ENCODE measurements around the gene TNS3.

TNS3 gene

DNA sequence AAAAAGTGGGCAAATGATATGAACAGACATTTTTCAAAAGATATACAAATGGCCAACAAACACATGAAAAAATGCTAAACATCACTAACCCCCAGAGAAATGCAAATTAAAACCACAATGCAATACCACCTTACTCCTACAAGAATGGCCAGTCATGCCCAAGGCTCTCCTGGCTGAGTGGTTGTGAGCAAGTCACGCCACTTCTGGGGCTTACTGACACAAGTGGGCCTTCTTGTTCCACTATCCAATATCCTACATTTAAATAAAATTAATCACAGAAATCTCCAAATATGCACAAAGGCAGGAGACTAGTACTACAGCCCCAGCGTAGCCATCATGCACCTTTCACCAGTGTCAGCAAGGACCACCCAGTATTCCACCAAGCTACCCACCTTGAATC, 181.9 kb downstream of the TNS3 start:
- DNase-seq: no peak

DNA sequence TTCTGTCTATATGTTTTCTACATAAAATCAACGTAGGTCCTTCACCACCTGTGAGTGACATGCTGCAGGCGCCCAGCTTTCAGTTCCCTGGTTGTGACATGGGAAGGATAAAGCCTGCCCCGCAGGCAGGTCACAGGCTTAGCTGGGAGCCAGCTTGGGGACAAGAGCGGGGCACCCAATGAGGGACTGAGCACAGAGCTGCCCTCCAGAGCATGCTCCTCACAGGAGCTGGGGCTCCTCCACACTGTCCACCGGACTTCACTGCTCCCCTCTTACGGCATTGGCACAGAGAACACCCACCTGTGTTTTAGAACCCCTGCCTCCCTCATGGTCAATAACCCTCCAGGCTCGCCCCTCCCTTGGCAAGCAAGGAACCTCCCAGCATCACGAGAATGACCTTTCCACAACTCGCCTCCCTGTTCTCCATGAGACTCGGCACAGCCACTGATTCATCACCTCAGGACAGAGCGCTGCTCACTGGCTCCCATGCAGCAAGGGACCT, 187.1 kb downstream of the TNS3 start:
- DNase-seq: no peak

DNA sequence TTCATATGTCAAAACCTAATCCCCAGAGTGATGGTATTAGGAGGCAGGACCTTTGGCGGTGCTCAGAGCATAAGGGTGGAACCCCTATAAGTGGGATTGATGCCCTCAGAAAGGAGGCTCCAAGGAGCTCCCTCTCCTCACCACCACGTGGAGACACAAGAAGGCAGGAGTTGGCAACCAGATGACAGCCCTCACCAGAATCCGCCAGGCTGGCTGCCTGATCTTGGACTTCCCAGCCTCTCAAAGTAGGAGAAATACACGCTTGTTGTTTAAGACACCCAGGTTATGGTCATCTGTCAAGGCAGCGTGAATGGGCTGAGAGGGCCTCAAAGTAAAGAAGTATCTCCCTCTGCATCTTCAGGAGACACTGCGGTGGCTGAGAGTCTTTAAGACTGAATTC, 187.7 kb downstream of the TNS3 start:
- DNase-seq: no peak

DNA sequence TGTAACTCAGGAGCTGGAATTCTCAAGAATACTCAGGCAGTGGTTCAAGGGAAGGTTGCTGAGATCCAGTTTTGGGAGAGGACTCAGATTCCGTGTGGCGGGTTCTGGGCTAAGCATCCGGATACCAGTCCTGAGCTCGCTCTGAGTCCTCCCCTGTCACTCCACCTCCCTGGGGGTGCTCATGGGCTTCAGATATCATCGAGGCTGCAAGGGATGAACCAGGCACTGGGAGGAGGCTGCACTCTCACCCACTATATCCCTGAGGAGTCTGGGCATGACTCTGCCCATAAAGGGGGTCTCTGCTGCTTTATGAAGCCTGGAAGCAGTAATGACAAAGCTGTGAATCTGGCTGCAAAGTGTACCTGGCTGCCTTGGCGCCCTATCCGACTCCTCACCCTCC, 188.5 kb downstream of the TNS3 start:
- DNase-seq: no peak

DNA sequence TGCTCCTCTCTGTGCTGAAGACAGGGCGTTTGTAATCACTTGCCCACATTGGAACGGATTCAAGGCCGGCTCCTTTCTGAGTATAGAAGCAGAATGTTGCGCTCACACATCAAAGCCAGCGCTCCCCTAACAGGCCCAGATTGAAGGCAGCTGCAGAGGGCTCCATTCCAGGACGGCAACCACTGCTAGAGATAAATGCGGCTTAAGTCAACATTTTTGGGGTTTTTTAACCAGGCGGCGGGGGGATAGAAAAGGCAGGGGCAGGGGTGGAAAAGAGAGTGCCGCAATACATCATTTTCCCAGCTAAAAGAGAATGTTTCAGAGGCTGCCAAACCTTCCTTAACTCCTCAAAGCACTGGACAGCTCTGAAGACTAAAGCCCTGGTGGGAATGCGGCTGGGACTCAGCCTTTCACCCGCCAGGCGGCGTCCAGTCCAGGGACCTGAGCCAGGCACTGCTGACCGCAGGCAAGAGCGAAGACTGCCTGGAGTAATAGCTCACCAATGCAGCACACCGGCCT, 189.6 kb downstream of the TNS3 start:
- no peak for DNase-seq

DNA sequence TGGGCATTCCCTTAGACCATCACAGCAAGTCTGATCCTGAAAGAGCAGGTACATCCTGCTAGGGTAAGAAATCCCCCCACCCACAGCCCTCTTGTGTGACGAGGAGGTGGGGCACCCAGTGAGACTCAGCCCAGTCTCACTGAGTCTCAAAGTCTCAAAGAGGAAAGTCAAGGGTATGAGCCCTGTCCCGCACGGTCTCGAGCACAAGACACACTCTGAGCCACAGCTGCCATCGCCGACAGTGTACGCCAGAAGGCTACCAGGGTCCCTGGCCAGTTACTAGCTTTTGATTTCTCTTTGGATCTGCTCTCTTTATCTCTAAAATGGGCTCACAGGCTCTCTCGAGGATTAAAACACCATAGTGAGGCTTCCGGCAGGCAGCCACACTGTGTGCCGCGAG, 190.2 kb downstream of the TNS3 start:
- DNase-seq: no peak

DNA sequence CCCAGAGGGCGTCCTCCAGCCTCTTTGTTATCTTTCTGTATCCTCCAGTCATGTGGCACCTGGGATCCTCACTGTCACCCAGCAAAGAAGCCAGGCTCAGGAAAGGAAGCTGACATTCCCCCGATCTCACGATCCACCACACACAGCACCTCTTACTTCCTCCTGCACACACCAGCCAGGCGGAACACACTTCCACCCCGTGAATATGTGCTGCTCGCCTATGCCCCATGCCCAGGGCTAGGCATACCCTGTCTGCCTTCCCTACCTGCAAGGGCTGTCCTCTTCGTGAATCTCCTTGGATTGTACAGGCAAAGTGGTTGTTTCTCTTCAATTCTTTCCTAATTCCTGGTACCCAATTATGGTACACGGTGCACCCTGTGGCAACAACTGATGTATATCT, 191.0 kb downstream of the TNS3 start:
- DNase-seq: no peak

DNA sequence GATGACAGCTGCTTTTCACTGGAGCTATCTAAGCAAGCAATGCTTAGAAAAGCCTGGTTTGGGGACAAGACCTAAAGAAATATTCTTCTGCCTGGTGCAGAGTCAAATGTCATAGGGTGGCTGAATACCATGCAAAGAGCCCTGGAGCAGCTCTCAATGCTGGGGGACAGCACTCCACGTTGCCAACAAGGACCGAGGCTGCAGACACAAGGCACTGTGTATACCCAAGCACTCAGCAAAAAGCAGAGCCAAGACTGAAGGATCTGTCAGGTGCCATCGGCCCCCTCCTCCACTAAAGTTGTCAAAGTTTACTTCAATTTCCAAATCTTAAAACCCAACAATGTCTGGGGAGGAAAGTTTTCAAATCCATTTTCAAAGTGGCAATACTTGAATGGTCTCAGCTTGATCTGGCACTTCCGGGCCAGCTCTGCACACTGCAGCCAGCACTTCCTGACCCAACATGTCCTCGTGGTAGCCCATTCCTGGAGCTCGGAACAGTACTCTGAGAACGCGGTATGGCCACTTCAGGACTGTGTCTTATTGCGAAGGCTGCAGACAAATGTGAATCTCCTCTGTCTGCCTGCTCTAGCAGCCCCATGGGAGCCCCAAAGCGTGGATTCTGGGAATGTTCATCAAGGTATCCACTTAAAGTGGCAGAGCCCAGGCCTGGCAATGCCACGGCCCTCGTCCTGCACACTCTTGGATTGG, 191.8 kb downstream of the TNS3 start:
- DNase-seq: no peak

DNA sequence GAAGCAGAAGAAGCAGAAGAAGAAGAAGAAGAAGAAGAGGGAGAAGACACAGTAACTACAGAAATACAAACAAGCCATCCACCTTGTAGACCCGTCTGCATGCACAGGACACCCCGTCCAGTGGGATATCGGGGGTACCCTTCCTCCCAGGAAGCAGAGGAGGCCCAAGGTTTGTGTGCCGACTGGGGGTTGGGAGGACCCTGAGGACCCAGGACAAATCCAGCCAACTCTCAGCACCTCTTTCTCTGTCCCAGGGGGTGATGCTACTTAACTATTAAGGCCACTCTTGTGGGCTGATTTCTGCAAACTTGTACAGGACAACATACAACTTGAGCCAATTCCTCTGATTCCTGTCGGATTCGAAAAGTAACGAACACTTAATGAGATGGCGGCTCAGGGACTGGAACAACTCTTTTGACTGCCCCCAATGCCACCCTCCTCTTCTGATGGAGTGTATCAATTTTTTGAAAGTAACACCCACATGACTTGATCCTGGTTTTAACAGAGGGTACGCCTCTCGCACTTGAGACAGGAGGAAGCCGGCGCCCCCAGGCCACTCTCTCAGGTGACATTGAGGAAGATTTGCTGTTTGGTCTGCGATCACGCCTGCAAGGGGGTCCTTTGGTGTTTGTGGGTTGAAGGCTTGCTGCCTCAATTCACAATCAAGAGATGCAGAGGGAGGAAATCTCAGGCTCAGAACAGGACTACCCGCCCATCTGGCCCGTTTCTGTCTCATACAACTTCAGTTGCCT, 192.6 kb downstream of the TNS3 start:
- DNase-seq: no peak

DNA sequence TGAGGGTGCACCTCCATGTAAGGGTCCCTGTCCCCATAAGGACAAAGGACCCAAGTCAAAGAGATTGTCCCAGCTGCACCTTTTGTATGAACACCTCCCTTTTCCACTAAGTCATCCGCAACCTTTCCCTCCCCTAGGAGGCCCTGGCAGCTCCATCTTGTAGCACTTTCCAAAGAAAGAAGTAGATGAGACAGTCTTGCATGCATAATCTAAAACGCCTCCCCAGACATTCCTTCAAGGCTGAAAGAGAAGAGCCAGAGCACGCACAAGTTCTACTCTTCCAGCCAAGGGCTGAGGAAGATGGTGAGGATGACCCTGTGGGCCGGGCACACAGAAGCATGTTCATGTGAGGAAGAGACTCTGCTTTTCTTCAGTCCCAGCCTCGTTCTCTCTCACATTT, 194.4 kb downstream of the TNS3 start:
- DNase-seq: no peak

DNA sequence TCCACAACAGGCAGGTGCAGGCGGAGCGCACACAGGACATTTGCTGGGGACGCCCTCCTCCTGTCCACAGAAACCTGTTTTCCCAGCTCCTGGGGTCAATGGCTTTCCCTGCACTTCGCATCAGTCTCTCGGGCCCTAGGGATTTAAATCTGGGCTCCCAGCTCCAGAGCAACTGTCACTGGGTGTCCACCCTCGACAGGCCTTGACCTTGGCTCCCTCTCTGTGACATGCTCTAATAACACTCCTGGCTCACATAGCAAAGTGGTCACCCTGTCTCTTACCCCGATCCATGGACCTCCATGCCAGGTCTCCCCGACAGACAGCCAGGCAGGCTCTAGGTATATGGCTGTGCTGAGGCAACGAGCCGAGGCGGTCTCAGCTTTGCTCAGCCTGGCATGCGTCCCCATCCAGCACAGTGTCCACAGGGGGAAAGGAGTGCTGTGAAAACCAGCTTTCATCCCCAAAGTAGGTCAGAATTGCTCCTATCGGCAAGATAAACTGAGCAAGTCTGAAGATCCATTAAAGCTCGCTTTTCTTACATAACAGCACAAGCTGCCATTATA, 195.6 kb downstream of the TNS3 start:
- DNase-seq: no peak

DNA sequence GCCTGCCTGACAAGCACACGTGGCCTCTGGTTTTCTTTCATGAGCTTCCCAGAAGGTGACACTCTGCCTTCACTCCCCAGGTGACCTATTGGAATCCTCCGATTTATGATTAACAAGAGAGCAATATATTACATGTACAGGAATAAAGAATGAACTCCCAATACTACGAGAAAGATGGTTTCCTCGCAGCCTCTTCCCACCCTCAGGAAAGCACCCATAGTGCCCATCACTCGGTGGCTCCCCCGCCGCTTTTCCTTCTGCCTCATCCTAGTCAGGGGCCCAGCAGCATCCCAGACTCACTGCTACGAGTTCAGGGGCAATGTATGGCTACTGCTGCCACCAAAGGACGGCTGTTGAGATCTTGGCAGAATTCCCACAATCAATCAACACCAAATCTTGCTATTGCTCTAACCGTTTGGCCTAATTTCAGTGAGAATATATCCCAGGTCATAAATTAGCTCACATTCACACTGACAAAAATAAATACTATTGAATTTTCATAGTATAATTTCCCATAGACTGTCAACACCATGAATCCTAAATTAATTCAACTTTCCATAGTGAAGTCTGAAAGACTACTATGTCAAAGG, 196.3 kb downstream of the TNS3 start:
- no peak for DNase-seq

DNA sequence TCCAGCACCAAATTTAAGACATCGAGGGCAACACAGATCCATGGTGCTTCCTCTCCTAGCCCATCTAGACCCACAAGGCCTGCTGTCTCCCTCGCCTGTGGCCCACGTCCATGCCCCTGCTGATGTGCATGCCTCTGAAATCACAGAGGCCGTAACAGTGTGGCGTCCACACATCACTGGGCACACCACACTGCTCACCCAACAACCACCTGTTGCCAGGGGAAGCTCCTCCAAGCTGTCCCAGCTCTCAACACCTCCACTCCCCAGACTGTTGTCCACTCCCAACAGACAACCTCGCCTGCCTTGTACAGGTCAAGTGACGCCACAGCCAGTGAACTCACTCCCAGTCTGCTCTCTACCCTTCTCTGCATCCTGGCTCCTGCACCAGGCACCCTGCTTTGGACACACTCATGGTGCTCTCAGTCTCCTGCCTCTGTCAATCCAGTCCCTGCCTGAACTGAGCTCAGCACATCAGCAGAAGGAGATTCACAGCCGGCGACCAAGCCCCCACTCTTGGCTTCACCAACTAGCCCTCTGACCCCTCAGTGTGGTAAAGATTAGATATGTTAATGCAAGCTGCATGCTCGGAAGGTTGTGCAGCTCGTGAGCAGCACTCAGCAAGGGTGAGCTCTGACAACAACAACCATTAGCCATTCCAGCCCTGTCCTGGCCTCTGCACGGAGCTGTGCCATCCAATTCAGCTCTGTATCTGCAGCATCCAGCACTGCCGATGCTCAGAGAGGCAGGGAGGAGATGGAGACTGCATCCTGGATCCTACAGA, 197.0 kb downstream of the TNS3 start:
- no peak for DNase-seq

DNA sequence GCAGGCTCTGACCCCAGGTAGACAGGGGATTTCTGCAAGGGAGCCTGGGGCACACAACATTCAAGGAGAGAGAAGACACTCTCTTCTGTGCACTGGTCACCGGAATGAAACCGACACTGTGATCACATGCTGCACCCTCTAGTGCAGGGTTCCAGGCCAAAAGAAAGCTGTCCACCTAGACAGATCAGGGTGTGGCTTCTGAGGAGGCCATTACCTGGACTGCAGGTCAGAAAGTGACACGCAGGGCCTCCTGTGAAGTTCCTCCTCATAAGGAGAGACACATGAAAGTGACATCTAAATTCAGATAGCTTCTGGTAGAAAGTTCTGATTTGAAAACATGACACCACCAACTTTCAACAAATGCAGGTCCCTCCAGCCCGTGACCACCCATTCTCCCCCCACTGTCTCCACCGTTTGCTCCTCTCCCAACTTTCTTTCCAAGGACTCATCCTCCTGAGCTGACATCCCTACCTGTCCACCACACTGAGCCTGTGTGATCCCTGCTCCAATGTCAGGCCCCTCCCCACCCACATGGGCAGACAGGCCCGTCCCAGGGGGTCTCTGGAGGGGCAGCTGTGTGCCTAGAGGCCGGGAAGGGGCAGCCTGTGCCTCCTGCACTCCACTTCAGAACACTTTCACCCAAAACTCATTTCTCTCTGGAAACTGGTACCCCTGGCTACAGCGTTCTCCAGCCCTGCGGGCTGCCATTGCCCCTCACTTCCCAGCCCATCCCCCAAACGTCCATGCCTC, 198.0 kb downstream of the TNS3 start:
- DNase-seq: no peak

DNA sequence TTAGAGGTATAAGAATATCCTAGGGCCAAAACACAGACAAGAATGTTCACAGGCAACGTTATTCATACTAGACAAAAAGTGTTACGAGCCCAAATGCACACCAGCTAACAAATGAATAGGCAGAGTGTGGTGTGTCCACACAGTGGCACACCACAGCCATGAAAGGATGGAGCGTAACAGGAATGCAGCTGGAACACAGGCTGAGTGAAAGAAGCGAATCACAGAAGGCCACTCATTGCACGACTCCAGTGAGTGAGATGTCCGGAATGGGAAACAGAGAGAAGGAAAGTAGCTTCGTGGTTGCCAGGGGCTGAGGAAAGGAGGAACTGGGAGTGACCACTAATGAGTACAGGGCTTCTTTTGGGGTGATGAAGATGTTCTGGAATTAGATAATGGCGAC, 198.8 kb downstream of the TNS3 start:
- no peak for DNase-seq

DNA sequence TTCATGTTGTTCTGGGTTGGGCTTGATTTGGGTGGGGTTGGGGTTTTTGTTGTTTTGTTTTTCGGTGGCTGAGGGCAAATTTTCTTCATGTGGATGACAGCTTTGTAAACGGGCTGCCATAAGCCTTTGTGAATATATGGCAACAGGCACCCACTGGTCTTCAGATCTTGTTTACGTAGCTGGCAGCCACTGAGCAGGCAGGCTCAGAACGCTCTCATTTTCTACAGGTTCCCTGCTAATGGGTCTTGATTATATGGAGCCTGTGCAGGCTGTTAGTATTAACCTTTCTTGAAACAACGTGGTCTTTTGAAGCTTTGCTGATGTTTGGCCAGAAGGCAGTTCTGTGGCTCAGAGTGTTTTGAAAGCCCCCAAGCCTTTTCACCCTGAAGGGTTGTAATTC, 199.7 kb downstream of the TNS3 start:
- DNase-seq: peak; percentile 47

DNA sequence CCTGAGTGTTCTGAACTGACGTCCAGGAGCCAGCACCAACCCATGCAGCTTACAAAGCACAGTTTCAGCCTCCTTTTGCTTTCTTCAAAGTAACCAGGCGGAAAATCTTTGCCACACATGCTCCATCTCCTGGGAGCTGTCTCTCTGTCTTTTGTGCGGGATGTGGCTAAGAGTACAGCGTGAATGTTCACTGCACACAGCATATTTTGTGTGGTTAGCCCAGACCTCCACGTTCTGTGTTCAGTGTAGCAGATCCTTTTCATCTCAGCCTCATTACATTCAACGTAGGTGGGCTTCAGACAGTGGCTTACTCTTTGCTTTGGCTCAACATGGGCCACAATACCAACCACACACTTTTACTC, 200.8 kb downstream of the TNS3 start:
- no peak for DNase-seq

DNA sequence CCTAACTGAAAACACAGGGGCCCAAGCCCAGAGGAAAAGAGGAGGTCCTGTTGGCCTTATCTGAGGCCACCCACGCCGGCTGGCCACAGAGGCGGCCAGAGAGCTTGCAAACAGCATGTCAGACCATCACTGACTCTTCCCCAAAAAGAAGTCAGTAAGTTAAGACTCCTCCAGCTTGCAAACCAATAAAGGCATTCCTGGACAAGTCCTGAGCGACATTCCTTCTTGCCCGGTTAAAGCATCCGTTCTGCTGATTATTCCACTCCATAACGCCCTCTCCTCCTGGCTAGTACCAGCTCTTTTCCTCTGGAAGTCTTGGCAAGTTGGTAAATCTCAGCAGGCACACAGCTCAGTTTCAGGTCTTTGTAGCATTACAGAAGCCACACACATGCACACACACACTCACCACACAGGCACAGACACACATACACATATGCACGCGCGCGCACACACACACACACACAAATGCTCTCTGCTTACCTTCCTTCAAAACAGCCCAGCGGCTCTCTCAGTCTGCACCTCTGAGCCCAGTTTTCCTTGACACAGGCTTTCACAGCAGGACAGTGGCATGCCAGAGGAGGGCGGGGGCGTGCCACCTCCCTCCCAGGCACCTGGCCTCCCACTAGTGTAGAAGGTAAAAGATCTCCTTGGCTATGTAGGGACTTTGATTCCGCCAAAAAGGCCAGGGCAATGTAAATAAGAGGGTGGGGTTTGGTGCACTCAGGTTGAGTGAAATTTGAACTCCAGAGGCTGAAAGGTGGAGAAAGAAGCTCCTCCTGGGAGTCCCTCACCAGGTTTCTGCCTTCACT, 201.4 kb downstream of the TNS3 start:
- no peak for DNase-seq

DNA sequence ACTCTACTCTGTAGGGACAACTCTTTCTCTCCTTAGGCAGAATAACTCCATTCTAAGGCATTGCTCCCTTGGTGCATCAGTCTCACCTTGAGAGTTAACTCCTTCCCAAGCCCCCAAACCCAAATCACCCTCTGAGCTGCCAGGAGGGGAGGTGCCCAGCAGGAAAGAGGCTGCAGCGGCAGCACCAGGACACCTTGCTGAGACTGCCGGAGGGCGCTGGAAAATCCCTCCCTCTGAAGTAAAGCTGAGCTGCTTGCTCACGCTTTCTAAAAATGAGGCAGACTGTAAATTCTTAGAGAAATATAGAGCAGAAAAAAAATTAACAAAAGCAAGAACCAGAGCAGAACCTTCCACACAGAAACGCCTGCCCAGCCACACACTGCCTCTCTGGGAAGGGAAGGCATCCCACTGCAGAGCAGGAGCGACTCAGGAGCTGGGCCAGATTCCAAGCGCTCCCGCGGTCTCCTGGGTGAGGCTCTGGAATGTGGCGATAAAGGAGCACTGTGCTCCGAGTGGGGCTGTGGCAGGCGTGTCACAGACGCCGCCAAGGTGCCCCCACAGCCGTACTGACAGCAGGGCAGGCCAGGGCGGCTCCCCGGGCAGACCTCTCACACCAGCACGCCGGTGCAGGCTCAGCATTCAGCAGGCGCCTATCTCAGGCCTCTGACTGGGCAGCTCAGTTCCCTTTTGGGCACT, 202.1 kb downstream of the TNS3 start:
- DNase-seq: no peak

DNA sequence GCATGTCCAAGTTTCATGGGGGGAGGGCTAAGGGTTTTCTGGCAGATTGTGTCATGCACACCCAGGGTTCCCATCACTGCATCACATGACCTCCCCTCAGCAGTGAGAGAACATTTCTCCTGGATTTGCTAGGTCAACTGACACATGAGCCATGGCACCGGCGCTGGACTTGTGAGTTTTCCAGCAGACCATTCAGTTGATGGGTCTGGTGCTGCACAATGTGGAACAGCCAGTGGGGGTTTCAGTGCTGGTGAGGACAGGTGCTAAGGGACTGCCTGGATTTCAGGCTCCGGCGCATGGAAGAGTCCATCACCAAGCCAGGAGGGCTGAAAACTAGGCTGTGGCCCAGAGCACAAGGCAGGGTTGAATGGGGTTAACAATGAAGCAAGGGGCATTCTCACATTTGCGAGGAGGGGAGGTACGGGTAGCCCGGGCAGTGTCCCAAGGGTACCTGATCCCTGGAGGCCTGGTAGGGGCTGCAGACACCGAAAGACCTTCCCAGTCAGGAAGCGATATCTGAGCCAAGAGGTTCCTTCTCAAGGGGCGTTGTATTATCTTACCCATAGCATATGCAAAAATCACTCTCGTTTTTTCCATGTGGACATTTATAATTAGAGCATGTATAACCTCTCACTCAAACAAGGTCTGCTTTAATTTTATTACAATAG, 203.0 kb downstream of the TNS3 start:
- no peak for DNase-seq
